GM21526 (cell line): ENCODE results near the gene UQCRHL.
"Not testable (repeated sequence)": the region's sequence is repeated elsewhere in the genome, so short reads cannot be mapped to it uniquely, and the experiment has no call there.

ENCODE experiments used
- ATAC-seq: cut with Tn5 transposase; IDR thresholded peaks from one replicate; pipeline ENCODE4 v1.9.1; 2021; ENCODE audit warnings: moderate library complexity; ENCODE audit not compliant: unreplicated experiment, low FRiP score

The UQCRHL gene

DNA sequence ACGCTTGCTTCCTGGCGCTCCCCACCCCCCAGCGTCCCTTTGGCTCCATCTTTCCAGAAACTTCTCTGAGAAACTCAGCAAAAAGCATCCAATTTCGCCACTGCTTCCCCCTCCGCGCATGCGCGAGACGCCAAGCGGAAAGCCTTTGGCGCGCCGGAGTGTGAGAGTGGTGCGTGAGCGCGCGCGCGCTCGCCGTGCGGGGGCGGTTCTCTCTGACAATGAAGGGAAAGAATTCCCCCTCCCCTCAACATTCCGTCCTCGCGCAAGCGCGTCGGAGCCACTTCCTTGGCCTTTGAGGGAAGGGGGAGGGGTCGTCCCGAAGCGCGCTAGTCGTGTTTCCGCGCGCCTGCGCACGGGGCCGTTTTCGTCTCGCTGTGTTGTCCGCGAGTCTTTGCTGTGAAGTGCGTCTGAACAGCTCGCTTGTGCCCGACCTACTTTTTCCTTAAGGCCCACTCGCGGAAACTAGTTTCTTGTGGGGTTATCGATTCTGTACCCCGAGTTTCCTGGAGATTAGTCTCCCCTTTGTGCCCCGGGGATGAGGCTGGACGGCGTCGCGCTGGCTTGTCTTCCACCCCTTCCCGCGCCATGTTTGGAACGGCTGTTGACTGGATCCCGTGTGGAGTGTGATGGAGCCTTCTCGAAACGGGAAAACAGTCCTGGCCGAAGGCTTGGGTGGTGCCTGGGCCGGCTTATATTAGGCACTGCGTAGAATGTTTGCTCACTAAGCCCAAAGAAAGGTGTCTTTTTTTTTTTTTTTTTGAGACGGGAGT, 28.5 kb upstream of the UQCRHL start:
- peak; percentile 41 for ATAC-seq

DNA sequence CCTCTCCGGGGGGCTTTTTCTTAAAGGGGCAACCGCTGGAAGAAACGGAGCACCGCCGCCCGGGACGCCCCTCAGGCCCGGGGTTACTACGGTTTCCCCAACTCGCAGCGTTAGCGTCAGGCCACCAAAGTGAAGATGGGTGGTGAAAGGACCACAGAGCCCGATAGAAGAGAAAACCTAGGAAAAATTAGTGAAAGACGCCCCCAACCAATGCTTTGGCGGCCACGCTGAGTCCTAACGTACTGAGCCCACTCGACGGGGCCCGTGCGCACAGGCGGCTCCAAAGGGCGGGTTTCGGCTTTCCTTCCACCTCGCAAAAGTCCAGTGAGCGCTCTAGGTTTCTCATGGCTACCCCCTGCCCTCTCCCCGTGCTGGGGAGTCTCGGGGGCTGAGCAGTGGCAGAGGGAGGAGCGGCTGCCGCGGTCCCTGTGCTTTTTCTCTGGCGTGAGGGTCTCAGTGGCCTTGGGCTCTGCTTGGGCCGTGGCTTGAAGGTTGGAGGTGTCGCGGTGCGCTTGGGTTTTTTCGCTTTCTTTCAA, 27.8 kb upstream of the UQCRHL start:
- ATAC-seq = peak; percentile 5

DNA sequence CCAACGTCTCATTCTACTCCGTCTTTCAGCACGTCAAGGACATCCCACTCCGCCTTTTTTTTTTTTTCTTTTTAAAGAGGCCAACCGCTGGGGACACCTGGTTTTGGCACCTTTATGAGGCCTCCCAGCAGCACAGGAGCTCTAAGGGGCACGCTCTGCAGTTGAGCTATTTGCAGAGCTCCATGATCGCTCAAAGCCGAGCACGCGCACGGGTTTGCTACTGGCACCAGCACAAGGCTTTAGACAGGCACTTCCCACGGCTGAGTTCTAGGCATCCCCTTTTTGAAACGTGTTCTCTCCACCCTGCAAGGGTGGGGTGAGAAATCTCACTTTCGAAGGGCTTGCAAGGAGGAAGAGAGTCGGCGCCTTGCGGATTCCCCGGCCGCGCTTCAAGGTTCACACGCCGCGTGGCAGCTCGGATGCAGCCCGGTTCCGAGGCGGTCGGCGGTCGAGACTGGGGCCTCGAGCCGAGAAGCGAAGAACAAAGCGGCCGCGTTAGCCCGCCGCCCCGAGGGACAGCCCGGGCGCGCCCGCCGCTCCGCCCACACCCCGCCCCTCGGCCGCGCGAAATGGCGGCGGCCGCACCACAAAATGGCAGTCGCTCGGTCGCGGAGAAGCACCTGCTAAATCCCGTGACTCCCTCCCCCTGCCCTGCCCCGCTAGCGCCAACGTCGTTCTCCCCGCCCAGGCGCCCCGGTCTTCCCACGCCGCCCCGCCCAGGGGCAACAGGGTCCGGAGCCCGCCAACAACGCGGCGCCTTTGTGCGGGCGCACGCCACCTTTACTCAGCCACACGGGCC, 27.2 kb upstream of the UQCRHL start:
- peak; percentile 44 for ATAC-seq

DNA sequence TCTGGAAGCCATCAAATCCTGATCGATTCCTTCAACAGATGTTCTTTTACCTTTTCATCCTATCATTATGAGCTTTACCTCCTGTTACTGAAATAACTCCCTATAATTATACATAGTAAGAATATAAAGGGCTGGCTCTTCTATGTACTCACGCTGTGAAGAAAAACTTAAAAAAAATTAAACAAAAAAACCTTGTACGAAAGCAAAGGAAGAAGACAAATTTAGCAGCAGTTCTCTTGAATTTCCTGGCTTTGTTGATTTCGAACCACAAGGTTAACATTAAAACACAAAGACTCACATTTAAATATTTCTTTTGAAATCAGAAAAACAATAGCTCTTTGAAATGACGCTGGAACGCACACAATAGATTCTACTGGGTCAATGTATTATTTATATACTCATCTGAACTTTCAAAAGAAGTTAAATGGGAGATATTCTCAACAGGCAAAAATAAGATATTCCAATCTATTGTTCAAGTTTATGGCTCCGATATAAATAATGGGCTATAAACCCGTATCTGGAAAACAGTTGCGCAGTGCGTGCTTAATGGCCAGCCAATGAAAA, 26.5 kb upstream of the UQCRHL start:
- no peak for ATAC-seq

DNA sequence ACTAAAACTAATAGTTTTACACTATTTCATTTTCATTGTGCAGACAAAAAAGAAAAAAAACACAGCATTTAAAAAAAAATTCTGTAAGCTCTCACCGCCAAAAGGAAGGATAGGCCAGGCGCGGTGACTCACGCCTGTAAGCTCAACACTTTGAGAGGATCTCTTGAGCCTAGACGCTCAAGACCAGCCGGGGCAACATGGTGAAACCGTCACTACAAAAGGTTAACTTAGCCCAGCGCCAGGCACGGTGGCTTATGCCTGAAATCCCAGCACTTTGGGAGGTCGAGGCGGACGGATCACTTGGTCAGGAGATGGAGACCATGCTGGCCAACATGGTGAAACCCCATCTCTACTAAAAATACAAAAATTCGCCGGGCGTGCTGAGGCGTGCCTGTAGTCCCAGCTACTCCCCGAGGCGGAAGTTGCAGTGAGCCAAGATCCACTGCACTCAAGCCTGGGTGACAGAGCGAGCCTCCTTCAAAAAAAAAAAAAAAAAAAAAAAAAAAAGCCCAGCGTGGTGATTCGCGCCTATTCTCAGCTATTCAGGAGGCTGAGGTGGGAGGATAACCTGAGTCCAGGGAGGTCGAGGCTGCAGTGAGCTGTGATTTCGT, 25.7 kb upstream of the UQCRHL start:
- no peak for ATAC-seq

DNA sequence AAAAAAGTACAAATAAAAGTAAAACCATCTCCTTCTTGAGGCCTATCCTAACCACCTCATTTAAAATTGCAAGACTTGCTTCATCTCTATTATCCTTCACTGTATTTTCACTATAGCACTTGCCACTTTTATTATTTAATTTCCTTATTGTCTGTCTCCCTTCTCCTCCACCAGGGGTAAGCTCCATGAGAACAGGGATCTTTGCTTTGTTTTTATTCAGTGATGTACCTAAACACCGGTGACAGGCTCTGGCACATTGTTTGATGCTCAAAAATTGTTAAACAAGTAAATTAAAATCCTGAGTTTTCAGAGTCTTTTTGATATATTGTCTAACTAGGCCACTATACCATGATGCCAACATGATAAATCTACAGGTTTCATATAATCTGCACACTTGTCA, 22.8 kb upstream of the UQCRHL start:
- no peak for ATAC-seq

DNA sequence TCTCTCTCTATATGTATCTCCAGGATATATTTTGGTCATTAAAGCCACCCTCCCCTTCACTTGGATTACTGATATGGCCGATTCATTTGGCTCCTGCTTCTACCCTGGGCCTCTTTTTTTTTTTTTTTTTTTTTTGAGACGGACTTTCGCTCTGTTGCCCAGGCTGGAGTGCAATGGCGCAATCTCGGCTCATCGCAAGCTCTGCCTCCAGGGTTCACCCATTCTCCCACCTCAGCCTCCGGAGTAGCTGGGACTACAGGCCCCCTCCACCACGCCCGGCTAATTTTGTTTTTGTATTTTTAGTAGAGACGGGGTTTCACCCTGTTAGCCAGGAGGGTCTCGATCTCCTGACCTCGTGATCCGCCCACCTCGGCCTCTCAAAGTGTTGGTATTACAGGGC, 21.5 kb upstream of the UQCRHL start:
- not testable (repeated sequence) for ATAC-seq

DNA sequence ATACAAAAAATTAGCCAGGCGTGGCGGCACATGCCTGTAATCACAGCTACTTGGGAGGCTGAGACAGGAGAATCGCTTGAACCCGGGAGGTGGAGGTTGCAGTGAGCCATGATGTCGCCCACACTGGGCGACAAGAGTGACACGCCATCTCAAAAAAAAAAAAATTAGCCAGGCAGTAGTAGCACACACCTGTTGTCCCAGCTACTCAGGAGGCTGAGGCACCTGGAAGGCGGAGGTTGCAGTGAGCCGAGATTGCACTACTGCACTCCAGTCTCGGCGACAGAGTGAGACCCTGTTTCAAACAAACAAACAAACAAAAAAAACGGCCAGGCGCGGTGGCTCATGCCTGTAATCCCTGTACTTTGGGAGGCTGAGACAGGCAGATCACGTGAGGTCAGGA, 20.1 kb upstream of the UQCRHL start:
- ATAC-seq = not testable (repeated sequence)

DNA sequence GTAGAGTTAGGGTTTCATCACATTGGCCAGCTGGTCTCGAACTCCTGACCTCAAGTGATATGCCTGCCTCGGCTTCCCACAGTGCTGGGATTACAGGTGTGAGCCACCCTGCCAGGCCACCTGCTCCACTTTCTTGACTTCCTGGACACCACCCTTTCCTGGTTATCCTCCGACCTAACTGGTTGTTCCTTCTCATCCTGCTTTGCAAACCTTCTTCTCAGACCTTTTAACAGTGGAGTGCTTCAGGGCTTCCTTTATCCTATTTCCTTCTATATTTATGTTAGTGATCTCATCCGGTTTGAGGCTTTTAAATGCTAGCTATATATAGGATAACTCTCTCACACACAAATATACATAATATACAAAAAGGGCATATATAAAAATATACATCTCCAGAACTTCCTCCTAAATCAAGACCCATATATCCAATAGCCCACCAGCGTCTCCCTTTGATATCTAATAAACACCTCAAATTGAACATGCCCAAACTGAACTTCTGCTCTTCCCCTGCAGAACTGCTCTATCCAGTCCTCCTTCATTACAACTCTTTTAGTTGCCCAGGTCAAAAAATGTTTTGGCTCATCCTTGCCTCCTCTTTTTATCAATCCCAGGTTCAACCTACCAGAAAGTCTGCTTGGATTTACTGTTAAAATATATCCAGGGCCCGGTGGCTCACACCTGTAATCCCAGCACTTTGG, 19.5 kb upstream of the UQCRHL start:
- ATAC-seq = no peak

DNA sequence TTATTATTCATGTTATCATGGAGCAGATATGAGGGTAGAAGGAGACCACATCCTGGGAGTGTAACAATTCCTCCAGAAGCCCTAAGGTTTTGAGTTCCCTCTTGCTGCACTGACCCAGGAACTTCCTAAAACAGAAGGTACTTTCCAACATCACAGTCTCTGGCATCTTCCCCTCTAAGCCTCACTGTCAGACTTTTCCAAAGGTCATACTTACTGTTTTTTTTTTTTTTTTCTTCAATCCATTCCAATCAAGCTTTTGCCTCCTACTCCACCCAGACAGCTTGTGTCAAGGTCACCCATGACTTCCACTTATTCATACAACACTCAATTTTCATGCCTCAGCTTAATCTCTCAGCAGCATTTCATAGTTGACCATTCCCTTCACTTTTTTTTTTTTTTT, 18.4 kb upstream of the UQCRHL start:
- ATAC-seq = no peak

DNA sequence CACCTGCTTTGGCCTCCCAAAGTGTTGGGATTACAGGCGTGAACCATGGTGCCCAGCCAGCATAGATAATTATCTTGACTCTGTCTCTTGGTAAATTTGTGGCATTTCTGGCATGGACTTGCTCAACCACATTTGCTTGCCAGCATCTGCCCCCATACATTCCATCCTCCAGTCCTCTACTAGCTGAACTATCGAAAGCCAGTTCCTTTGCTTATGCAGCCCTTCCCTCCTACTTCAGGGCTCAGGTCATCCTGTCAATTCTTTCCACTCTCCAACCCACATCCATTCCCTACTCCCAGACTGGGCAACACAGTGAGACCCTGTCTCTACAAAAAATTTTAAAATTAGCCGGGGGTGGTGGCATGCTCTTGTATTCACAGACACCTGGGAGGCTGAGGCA, 13.0 kb upstream of the UQCRHL start:
- ATAC-seq = no peak

DNA sequence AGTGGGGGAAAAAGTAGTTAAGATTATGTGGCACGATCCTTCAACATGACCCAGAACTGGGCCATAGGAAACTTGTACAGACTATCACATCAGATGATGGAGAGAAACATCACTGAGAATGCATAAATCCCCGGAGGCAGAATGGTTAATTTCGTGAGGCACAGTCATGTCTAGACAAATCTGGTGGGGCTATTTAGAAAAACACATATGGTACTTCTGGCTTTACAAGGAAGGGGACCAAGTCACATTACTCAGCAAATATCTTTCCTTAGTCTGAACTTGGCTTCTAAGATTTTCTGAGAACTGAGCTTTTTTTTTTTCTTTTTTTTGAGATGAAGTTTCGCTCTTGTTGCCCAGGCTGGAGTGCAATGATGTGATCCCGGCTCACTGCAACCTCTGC, 9.2 kb upstream of the UQCRHL start:
- ATAC-seq = no peak

DNA sequence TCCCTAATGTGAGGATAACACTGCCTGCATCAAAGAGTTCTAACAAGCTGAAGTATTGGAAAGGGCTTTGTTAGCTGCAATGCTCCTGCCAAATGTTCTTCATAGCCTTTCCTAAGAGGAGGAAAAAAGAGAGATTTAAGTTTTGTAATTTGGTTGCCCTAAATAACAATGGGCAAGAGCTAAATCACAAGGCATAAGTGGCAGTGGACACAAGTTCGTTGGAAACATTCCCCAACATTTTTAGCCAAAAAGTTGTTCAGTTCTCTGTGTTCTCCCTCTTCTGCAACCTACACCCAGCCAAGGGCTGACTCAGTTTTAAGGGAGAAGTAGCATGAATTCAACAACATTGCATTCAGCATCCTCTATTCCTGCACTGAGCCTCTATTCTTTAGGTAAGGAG, 2.6 kb upstream of the UQCRHL start:
- ATAC-seq = no peak

DNA sequence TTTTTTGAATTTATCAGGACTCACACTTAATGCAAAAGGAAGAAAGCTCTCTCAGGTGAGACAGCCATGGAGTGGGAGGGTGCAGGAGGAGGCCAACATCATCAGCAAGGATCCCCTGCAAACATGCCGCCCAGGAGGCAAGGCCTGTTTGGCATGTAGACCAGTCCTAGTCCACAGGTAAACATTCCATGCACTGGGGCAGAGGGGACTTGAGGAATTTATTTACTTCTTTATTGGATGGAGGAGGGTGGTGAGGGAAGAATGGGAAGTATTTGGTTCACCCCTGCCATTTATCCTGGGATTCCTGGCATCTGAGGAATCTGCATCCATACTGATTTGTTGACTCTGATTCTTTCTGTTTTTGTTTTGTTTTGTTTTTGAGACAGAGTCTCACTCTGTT, 1.5 kb upstream of the UQCRHL start:
- no peak for ATAC-seq

DNA sequence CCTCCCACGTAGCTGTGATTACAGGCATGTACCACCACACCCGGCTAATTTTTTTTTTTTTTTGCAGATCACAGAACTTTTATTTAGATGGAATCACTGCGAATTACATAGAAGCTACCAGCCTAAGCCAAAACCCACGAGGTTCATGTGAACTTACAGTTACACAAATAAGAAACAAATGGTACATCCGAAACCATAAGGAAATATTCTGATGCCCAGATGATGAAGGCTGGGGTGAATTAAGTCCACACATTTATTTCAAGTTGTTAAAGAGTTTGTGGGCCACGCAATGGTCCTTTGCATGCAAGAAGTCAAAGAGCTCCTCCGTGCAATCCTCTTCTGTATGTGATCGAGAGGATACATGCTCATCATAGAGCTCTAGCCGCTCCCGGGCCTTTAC, 328 bp downstream of the UQCRHL start:
- ATAC-seq = no peak

DNA sequence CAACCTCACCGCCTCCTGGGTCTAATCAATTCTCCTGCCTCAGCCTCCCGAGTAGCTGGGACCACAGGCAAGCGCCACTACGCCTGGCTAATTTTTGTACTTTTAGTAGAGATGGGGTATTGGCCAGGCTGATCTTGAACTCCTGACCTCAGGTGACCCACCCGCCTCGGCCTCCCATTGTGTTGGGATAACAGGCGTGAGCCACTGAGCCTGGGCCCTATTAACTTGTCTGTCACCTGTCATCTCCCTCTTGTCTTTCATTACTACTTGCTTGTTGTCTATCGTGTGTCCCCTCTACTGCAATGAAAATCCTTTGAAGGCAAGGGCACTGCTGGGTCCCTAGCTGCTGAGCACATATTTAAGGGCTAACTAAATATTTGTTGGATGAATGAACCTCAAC, 3.4 kb downstream of the UQCRHL start:
- ATAC-seq = no peak

DNA sequence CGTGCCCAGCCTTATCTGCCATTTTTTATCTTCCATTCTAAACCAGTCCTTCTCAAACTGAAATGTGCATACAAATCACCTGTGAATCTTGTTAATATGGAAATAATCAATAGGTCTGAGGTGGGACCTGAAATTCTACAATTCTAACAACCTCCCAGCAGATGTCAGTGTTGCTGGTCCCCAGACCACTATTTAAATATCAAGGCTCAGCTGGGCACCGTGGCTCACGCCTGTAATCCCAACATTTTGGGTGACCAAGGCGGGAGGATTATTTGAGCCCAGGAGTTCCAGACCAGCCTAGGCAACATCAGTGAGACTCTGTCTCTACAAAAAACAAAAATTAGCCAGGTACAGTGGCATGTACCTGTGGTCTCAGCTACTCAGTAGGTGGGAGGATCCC, 4.1 kb downstream of the UQCRHL start:
- ATAC-seq = no peak

DNA sequence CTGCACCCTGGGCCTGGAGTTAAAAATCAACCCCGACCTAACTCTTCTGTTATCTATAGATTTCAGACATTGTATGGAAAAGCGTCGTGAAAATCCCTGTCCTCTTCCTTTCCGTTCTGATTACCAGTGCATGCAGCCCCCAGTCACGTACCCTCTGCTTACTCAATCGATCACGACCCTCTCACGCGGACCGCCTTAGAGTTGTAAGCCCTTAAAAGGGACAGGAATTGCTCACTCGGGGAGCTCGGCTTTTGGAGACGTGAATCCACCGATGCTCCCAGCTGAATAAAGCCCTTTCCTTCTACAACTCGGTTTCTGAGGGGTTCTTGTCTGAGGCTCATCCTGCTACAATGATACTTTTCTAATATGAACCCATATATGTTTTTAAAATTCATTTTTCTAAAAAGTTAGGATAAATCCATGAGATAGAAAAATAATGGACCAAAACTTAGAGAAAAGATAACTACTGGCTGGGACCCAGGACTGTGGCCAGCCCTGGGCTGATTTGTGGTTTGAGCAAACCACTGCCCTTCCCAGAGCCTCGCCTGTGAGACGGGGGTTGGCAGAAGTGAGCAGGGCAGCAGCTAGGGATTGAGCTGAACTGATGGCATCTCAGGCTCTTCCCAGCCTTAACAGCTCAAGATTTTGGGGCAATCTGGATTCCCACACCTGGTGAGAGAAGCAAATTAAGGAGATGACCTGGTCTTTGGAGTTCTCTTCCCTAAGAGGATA, 5.0 kb downstream of the UQCRHL start:
- no peak for ATAC-seq

DNA sequence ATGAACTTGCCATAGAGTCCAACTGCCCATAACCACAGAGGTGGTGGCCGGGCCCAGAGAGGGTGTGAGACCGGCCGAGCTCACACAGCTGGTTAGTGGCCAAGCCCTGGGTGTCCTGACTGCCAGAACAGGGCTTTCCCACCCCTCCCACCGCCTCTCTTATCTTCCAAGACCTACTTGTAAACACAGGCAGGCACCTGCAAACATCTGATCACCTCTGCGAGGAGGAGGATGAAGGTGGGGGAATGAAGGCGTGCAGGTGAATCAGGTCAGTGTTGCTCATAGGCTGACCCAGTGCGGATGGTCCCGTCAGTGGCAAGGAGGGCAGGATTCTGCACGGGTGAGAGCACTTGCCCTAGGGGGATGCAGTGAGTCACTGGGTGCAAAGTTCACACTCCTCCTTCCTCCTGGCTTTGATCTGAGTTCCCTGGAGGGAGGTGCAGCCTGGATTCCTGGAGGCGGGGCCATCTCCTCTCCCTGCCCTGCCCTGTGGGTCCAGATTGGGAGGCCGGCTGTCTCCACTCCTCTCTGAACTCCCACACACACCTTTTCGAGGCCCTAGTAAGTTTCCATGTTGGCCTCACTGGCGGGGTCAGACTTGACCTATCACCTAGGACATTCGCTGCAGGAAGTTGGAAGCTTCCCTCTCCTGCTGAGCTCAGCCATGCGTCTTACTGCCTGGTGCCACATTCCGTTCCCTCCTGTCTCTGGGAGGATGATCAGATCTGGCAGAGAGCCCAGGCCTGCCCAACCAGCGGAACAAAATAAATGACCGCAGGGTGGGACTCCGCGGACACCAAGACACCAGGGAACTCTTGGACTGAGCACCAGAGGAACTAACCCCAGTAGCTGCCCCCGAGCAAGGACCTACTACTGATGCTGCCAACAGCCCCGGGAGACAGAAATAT, 7.3 kb downstream of the UQCRHL start:
- ATAC-seq = no peak
